Heart left ventricle (tissue), 16 donors: ENCODE measurements around the gene REELD1. TPM values are rescaled to one million over a fixed set of nuclear protein-coding genes. Genes with fewer than 3 reads are reported as not detected.

Experiments
- ATAC-seq, 4 donors: fragments of 200-7000 bp; cut with Tn5 transposase; one replicate each; pipeline ENCODE4 v1.9.1; 2020 to 2022; ENCODE audit warnings: moderate library complexity in 4 of 4, mild to moderate bottlenecking in 3 of 4, moderate number of reproducible peaks in 1 of 4
- DNase-seq, 5 donors: peaks; one replicate each; pipeline ENCODE4 v3.0.0-alpha.2; 2020
- H3K27ac ChIP-seq, 12 donors: fragments of 200-600 bp; sonication (generic) in 4 of 12; one replicate each; pipeline versions ENCODE4 v1.5.0 to v1.8.0; 2016 to 2022; ENCODE audit warnings: mild to moderate bottlenecking in 2 of 12
- H3K27me3 ChIP-seq, 9 donors: fragments of 200-600 bp; sonication (generic) in 2 of 9; one replicate each; pipeline versions ENCODE4 v1.5.1 to v1.8.0; 2016 to 2022; ENCODE audit warnings: mild to moderate bottlenecking in 3 of 9
- H3K36me3 ChIP-seq, 9 donors: fragments of 200-600 bp; sonication (generic) in 2 of 9; one replicate each; pipeline versions ENCODE4 v1.5.0 to v1.8.0; 2018 to 2022; ENCODE audit warnings: mild to moderate bottlenecking in 2 of 9
- H3K4me1 ChIP-seq, 12 donors: fragments of 200-600 bp; sonication (generic) in 4 of 12; one replicate each; pipeline versions ENCODE4 v1.5.0 to v1.8.0; 2016 to 2022; ENCODE audit warnings: mild to moderate bottlenecking in 3 of 12
- H3K4me3 ChIP-seq, 12 donors: fragments of 200-600 bp; sonication (generic) in 4 of 12; one replicate each; pipeline versions ENCODE4 v1.5.0 to v1.8.0; 2017 to 2022; ENCODE audit warnings: mild to moderate bottlenecking in 9 of 12, moderate library complexity in 4 of 12
- H3K9me3 ChIP-seq, 12 donors: fragments of 200-600 bp; sonication (generic) in 4 of 12; one replicate each; pipeline versions ENCODE4 v1.5.0 to v1.8.0; 2016 to 2022; ENCODE audit warnings: mild to moderate bottlenecking in 1 of 12
- POLR2A ChIP-seq, 2 donors: fragments of 450-650 bp; IDR thresholded peaks; one replicate each; pipeline ENCODE4 v1.6.1; 2017; ENCODE audit warnings: antibody characterized with exemption in 2 of 2, mild to moderate bottlenecking in 2 of 2, moderate library complexity in 2 of 2
- WGBS, 4 donors: extraction: QIAGEN DNeasy Blood & Tissue Kit in 2 of 4; methylation state at CpG; one replicate each; pipeline versions ENCODE4 v1.1.5 to v1.1.7; 2013 to 2018; 5-methylcytosine and 5-hydroxymethylcytosine counted together
- intact Hi-C, 10 donors: fragments of 100-400 bp; cut with DNase I; formaldehyde crosslinking; loops; one replicate each; pipeline versions ENCODE4 v1.11.1 to v1.14.2; 2022
- long read RNA-seq, 3 donors: library from polyadenylated mRNA; unstranded; transcript quantifications; one replicate each; pipeline ENCODE4 v2.0.0, GENCODE V29; 2020 to 2021
- polyA plus RNA-seq, 2 donors: library from polyadenylated mRNA; stranded (reverse); fragments of 200-250 nt; gene quantifications; one replicate each; pipeline ENCODE4 v1.2.3, GENCODE V29; 2013
- total RNA-seq, 9 donors: library from RNA; depleted of rRNA in 2 of 9; stranded (reverse); fragments of >200 nt in 2 of 9; fragmentation: NEBNext Ultra II Directional in 3 of 9; extraction: Animal tissue kit (Norgen Biotek cat#: 25700) in 3 of 9; gene quantifications; one replicate each; pipeline versions ENCODE4 v1.1.0 to v1.2.4, GENCODE V29; 2016 to 2023
- TF ChIP-seq, protein P1 (sequence below), 12 donors: fragments of 200-600 bp; sonication (generic) in 4 of 12; IDR thresholded peaks; one replicate each; pipeline versions ENCODE4 v1.5.0 to v1.8.0; 2018 to 2022; ENCODE audit warnings: antibody characterized with exemption in 12 of 12, mild to moderate bottlenecking in 5 of 12
- donor health status: ischemic (EF 13 %, LVEDD 7.1; RV severe dilation, severe dysfunction).
- donor health status: healthy with polysubstance abuse.
- donor health status: DM: no; HTN: yes; CAD: no.
- donor health status: DM: no; HTN: no; CAD: no.
- donor health status: ischemic (EF 25% LVEDD 6.9; RV normal size, moderate dysfunction).
- donor health status: ischemic (EF 25% LVEDD 5.7; RV mildly dilated, moderate dysfunction).
- donor health status: healthy.
- donor health status: DM: yes; HTN: yes; CAD: no.
- donor health status: ischemic (EF 35%, LVEDD 5.7; RV mildly dilated, moderate dysfunction).
- donor health status: nonischemic (EF 11% LVEDD 7.7; RV severe dilation, severe dysfunction).
- donor health status: DM: yes; HTN: yes; CAD: no.
- donor health status: PGD.
- donor health status: ischemic (EF 29% LVEDD 5.4; RV normal size, mild dysfunction).
- donor health status: nonischemic (EF 23%, LVEDD 6.1; RV moderate dilation, normal function).

REELD1 gene
- under 1 TPM in 4 of 9 donors, not detected in 5; 0.12 to 0.25 (median 0.21) TPM for total RNA-seq
- polyA plus RNA-seq: under 1 TPM; 0.04 to 0.84 TPM
- long read RNA-seq, donor 1: 0 reads
- long read RNA-seq, donor 2: 0 reads
- long read RNA-seq, donor 3: 0 reads

DNA sequence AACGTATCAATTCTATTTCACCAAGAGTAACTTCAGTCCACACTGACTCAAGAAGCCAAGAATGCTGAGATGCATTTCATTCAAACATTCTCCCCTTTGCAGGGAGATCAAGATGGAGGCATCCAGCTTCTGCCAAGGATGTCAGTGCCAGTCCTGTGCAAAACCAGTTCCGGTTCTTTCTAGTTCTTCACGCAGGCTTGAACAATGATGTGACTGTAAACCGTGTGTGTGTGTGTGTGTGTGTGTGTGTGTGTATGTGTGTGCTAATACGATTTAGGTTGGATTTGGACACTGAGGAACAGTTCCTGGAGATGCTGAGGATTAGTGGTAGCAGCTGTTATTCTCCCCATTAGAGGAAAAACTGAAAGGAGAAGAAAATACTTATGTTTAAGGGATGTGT is at the start of gene REELD1:
TSS of gene REELD1 (plus strand) at position 301 of the 400 bp plus-strand sequence. CDS start 2,415 bp downstream, outside the sequence.
- WGBS, 4 donors: 79 to 90% (median 88%) methylated on average over 5 of the region's 5 CpGs
- DNase-seq (no peak), ATAC-seq (no peak)
- Histone ChIP-seq H3K9me3 (no peaks in the 10 kb centered on the region), H3K36me3 (no peaks in the 10 kb centered on the region), H3K4me3 (no peak within 1 kb of the TSS), H3K27me3 (no peaks in the 10 kb centered on the region), H3K27ac (no peak within 1 kb of the TSS), H3K4me1 (peaks cover 0 to 3% (median 0%) of the 10 kb centered on the region in 12 donors)
- TF ChIP-seq POLR2A (IDR thresholded peaks at IDR 0.05): no peak
- TF ChIP-seq, protein P1, sequence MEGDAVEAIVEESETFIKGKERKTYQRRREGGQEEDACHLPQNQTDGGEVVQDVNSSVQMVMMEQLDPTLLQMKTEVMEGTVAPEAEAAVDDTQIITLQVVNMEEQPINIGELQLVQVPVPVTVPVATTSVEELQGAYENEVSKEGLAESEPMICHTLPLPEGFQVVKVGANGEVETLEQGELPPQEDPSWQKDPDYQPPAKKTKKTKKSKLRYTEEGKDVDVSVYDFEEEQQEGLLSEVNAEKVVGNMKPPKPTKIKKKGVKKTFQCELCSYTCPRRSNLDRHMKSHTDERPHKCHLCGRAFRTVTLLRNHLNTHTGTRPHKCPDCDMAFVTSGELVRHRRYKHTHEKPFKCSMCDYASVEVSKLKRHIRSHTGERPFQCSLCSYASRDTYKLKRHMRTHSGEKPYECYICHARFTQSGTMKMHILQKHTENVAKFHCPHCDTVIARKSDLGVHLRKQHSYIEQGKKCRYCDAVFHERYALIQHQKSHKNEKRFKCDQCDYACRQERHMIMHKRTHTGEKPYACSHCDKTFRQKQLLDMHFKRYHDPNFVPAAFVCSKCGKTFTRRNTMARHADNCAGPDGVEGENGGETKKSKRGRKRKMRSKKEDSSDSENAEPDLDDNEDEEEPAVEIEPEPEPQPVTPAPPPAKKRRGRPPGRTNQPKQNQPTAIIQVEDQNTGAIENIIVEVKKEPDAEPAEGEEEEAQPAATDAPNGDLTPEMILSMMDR (IDR thresholded peaks at IDR 0.05): no peak
- intact Hi-C loops: no loop called here

- Histone ChIP-seq H3K27me3 (no peaks in the 10 kb centered on the region), H3K27ac (no peak overlapping the region), H3K36me3 (no peaks in the 10 kb centered on the region), H3K4me1 (no peaks in the 10 kb centered on the region), H3K9me3 (peaks cover 0 to 16% (median 7%) of the 10 kb centered on the region in 12 donors), H3K4me3 (no peak overlapping the region)
- WGBS, 4 donors: 75 to 86% (median 76%) methylated on average over 1 of the region's 1 CpG
- intact Hi-C loops: no loop called here
- DNase-seq (no peak), ATAC-seq (no peak)
- no peak for TF ChIP-seq POLR2A (IDR thresholded peaks at IDR 0.05)
- TF ChIP-seq, protein P1 (IDR thresholded peaks at IDR 0.05): no peak
Observed at GRCh38 chr4:146165221-146165620, 49.1 kb upstream of the REELD1 start.

GRCh38 chr4:146165840-146166239 is 48.5 kb upstream of the REELD1 start:
- Histone ChIP-seq H3K4me1 (no peaks in the 10 kb centered on the region), H3K36me3 (no peaks in the 10 kb centered on the region), H3K27me3 (no peaks in the 10 kb centered on the region), H3K4me3 (no peak overlapping the region), H3K27ac (no peak overlapping the region), H3K9me3 (peaks cover 0 to 16% (median 7%) of the 10 kb centered on the region in 12 donors)
- no peak for TF ChIP-seq POLR2A (IDR thresholded peaks at IDR 0.05)
- TF ChIP-seq, protein P1 (IDR thresholded peaks at IDR 0.05): no peak
- ATAC-seq: no peak
- no peak for DNase-seq
- intact Hi-C loops: no loop called here

GRCh38 chr4:146170149-146170548 is 44.2 kb upstream of the REELD1 start:
- peaks cover 0 to 2% (median 0%) of the 10 kb centered on the region in 12 donors for H3K4me1 ChIP-seq
- H3K27me3 ChIP-seq: no peaks in the 10 kb centered on the region
- DNase-seq (no peak), ATAC-seq (no peak)
- no peaks in the 10 kb centered on the region for H3K9me3 ChIP-seq
- H3K36me3 ChIP-seq: no peaks in the 10 kb centered on the region
- no peak overlapping the region for H3K4me3 ChIP-seq
- intact Hi-C loops: loop anchor here in 2 of 10 donors (10.0 kb wide), 2 partner anchors 225 to 235 kb away; partner anchors contain the start of gene ZNF827 (in 1 of the 2)
- 83 to 90% (median 88%) methylated on average over 3 of the region's 3 CpGs for WGBS, 4 donors
- H3K27ac ChIP-seq: no peak overlapping the region
- TF ChIP-seq, protein P1 (IDR thresholded peaks at IDR 0.05): no peak
- TF ChIP-seq POLR2A (IDR thresholded peaks at IDR 0.05): no peak
